NCI-H187 treated with DMSO at 0.1 percent for 48 hours (cell line): ENCODE data around the gene RNF151.
A peak's percentile ranks its signal among the peaks of the same experiment; 100 is the strongest.
"Not testable (repeated sequence)": the region's sequence is repeated elsewhere in the genome, so short reads cannot be mapped to it uniquely, and the experiment has no call there.

Experiments
- DNase-seq: peaks from one replicate; lab custom pipeline; 2025; lab: John Stamatoyannopoulos, UW

The RNF151 gene

GRCh38 chr16:1938910-1939309, 27.7 kb upstream of the RNF151 start:
- no peak for DNase-seq

- DNase-seq: not testable (repeated sequence)
Observed at GRCh38 chr16:1939833-1940232, 26.8 kb upstream of the RNF151 start.

DNA sequence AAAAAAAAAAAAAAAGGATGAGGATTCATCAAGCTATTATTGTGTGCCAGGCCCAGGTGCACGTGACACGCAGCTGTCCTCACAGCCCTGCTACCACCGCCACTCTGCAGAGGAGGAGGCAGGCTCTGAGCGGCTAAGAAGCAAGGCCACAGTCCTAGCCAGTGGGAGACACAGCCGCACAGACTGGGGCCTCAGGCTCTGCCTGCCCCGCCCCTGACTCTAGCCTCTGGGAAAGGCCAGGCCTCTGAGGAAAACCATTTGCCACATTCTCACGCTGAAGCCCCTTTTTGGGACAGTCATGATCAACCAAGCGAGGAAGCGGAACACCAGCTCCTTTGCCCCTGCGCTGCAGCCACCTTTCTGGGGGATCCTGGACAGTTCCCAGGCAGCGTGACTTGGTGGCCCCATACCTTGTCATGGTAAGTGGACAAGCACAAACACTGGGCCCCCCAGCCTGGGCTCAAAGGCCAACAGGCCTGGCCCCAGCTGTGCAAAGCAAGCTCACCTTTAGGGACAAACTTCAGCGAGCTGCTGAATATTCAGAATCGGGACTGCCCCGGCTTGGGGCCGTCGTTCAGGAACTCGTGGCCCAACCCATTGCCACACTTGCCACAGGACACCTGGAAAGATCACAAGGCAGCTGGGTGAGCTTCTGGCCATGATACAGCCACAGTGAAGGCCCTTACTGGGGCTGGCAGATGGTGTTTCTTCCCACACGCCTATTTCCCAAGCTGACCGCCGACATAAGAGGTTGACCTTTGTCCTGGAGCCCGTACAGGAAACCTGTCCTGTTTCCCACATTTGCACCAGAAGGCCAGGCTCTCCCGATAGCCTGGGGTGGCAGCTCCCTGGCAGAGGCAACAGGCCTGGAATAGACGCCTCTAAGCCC, 26.1 kb upstream of the RNF151 start:
- DNase-seq: no peak

DNA sequence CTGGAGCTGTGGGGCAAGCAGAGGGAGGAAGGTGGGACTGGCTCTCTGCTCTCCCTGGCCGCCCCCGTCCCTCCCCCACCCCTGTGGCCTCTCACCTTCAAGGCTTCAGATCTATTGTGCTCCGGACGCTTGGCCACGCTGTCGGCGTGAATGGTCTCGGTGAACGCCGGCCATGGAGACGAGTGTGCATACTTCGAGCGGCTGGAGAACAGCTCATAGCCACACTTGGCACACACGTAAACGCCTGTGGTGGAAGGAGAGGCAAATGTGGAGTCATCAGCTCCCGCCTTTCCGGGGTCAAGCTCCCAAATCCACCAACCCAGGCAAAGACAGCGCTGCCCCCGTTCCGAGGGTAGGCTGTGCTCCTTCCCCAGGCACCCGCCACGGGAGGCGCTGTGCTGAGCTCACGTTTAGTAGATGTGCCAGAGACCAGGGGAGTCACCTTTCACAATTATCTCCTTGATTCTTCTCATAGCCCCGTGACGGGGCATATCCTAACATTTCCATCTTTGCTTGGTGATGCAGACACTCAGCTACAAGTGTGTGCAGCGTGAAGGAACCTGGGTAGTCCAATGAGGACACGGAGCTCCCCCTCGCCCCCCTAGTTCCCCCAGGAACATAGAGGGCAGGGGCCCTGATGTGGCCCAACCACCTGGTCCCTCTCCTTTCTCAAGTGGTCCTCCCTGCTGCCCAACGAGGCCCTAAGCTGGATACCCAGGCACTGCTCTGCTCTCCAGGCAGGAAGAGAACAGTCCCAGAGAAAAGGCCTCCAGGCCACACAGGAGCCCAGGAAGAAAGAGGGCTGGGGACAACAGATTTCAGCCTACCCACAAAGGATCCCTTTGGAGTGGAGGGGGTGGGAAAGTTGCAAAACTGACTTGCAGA, 25.3 kb upstream of the RNF151 start:
- no peak for DNase-seq

- DNase-seq: no peak
Observed at GRCh38 chr16:1942047-1942809, 24.4 kb upstream of the RNF151 start.

DNA sequence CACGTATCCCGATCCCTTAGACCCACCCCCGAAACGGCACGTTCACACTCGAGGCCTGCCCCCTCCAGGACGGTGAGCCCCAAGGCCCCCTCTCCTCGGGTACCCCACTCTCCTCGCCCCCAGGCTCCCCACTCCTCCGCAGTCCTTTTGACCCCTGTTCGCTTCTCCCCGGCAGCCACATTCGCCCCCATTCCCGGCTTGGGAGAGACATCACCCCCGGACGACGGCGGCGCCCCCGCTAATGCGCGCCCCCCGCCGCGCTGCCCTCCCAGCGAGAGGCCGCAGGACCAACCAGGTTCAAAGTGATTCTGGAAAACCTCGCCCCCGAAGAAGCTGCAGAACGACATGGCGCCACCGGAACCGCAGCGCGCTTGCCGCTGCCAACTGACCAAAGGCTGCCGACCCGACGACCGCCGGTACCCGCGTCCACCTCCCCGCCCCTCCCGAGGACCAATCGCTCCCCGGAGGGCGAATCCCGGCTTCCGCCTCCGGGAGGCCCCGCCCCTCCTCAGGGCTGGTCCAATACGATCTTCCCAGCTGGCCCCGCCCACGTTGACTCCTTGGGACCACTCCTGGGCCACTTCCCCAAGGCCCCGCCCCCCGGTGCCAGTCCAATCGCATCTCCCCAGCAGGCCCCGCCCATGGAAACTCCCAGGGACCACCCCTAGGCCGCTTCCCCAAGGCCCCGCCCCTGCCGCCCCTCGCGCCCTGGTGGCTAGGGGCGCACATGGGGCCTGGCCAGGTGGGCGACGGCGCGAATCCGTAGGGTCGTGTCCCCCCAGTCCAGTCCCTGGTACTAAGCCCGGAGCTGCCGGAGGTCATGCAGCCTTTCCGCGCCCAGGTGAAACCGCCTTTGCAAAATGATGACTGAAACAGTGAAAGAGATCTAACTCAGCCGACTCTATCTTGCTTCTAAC, 23.6 kb upstream of the RNF151 start, which contains the start of gene MSRB1:
Gene MSRB1 (minus strand): TSS at position 390 of the 917 bp plus-strand sequence. CDS start 43 bp downstream, at position 347.
- peak; percentile 99 for DNase-seq

- DNase-seq: no peak
Observed at GRCh38 chr16:1944612-1945199, 21.9 kb upstream of the RNF151 start.

DNA sequence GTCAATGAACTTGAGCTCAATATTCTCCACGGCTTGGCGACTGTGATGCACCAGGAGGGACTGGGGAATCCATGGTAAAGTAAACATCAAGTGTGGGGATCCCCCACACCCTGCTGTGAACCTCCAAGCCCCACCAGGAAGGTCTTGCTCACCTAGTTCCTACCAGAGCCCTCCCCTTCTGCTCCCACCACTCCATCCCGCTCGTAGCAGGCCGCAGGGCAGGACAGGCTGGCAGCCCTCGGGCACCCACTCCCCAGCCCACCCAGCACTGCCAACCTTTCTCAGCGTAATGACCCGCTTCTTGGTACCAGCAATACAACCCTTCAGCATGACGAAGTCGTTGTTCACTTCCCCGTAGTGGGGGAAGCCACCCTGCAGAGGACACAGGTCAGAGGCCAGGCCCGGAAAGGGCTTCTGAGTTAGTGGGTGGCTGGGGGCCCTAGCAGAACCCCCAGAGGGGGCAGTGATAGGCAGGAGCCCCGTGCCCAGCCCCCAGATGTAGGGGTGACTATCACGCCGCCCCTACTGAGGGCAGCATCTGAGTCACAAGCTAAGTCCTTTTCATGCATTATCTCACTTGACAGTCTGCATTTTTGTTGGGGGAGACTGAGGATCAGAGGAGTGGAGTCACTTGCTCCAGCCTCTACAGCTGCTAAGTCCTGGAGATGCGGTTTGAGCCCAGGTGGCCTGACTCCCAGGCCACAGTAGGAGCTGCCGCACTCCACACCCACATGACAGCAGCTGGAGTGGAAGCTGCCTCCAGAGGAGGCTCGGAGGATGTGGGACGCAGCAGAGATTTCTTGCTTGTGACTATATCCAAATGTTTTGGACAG, 20.9 kb upstream of the RNF151 start:
- no peak for DNase-seq

GRCh38 chr16:1946495-1947368, 19.9 kb upstream of the RNF151 start:
- DNase-seq: no peak

GRCh38 chr16:1947369-1947670, 19.3 kb upstream of the RNF151 start:
- DNase-seq: no peak

DNA sequence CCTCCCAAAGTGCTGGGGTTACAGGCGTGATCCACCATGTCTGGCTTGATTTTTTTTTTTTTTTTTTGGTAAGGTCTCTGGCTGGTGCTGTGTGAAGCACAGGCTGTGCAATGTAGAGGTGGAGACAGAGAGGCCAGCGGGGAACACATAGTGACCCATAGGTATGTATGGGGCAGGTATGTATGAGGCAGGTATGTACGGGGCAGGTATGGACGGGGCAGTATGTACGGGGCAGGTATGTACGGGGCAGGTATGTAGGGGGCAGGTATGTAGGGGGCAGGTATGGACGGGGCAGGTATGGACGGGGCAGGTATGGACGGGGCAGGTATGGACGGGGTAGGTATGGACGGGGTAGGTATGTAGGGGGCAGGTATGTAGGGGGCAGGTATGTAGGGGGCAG, 17.1 kb upstream of the RNF151 start:
- no peak for DNase-seq

GRCh38 chr16:1950047-1950446, 16.6 kb upstream of the RNF151 start:
- DNase-seq: no peak

GRCh38 chr16:1950559-1950958, 16.1 kb upstream of the RNF151 start:
- no peak for DNase-seq

DNA sequence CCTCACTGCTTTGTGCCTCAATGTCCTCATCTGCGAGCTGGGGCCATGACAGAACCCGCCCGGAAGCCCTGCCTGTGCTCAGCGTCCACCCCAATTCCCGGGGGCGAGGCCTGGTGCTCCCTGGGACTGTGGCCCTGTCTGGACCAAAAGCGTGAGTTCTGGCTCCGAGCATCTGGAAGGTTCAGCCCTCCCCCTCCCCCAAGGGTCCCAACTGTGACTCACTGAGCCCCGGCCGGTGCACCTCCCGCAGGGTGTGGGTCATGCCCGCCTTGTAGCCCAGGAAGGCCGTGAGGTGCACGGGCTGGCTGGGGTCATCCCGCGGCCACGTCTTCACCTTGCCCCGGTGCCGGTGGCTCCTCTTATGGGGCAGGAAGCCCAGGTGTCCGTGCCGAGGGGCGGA, 12.9 kb upstream of the RNF151 start:
- no peak for DNase-seq

DNA sequence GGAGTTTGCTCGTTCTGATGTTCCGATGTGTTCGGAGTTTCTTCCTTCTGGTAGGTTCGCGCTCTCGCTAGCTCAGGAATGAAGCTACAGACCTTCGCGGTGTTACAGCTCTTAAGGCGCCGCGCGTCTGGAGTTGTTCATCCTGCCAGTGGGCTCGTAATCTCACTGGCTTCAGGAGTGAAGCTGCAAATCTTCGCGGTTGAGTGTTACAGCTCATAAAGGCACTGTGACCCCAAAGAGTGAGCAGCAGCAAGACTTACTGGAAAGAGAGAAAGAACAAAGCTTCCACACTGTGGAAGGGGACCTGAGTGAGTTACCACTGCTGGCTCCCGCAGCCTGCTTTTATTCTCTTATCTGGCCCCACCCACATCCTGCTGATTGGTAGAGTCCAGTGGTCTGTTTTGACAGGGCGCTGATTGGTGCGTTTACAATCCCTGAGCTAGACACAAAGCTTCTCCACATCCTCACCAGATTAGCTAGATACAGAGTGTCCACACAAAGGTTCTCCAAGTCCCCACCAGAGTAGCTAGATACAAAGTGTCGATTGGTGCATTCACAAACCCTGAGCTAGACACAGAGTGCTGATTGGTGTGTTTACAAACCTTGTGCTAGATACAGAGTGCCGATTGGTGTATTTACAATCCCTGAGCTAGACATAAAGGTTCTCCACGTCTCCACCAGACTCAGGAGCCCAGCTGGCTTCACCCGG, 9.1 kb upstream of the RNF151 start:
- DNase-seq: not testable (repeated sequence)

DNA sequence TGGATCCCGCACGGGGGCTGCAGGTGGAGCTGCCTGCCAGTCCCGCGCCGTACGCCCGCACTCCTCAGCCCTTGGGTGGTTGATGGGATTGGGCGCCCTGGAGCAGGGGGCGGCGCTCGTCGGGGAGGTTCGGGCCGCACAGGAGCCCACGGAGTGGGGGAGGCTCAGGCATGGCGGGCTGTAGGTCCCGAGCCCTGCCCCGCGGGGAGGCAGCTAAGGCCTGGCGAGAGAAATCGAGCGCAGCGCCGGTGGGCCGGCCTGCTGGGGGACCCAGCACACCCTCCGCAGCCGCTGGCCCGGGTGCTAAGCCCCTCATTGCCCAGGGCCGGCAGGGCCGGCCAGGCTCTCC, 8.5 kb upstream of the RNF151 start:
- not testable (repeated sequence) for DNase-seq

DNA sequence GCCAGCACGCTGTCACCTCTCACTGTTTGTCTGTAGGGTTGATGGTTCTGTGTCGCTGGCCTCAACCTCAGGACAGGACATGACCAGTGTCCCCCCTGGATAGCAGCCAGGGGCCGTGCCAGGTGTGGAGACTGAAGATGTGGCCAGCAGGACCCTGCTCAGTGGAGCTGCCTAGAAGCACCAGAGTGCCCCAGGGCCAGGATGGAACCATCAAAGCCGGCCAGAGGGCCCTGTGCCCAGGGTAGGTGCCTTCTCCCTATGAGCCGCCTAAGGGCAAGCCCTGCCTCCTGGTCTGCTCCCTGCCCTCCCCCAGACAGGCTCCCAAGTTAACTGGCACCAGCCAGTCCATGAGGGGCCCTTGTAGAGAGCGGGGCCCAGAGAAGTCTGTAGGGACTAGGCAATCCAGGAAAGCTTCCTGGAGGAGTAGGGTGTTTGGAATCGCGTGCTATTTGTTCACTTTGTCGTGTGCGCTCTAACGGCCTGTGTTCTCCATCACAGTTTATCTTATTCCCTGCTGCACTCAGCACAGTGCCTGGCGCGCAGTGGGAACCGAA, 7.9 kb upstream of the RNF151 start:
- DNase-seq: no peak
